Mammary epithelial cell (primary cell): Measurements from ENCODE around the gene LTBP3.

Experiments used
- EZH2 ChIP-seq: IDR thresholded peaks from 2 replicates; pipeline ENCODE4 v1.6.1; 2012; ENCODE audit warnings: low read length, inconsistent platforms, borderline replicate concordance
- TF ChIP-seq, protein P1 (sequence below), 2 donors: IDR thresholded peaks in 1 of 2; conservative IDR thresholded peaks in 1 of 2; 2 replicates each; pipeline ENCODE4 v1.5.1; 2011 to 2012; ENCODE audit warnings: inconsistent platforms in 2 of 2, low read length in 2 of 2, mild to moderate bottlenecking in 2 of 2, control low read depth in 1 of 2, low read depth in 1 of 2; ENCODE audit not compliant: insufficient read depth in 1 of 2; ENCODE audit errors: extremely low read depth in 1 of 2

DNA sequence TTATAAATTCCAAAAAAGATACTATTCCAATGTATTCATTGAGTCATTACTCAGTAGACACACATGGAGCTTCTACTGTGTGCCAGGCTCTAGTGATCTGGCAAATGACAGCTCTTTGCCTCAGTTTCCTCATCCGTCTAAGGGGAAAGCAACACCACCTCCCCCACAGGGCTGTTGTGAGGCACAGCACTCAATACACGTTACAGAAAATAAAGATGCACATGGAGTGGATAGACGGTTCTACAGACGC, 65.8 kb downstream of the LTBP3 start:
- TF ChIP-seq, protein P1, sequence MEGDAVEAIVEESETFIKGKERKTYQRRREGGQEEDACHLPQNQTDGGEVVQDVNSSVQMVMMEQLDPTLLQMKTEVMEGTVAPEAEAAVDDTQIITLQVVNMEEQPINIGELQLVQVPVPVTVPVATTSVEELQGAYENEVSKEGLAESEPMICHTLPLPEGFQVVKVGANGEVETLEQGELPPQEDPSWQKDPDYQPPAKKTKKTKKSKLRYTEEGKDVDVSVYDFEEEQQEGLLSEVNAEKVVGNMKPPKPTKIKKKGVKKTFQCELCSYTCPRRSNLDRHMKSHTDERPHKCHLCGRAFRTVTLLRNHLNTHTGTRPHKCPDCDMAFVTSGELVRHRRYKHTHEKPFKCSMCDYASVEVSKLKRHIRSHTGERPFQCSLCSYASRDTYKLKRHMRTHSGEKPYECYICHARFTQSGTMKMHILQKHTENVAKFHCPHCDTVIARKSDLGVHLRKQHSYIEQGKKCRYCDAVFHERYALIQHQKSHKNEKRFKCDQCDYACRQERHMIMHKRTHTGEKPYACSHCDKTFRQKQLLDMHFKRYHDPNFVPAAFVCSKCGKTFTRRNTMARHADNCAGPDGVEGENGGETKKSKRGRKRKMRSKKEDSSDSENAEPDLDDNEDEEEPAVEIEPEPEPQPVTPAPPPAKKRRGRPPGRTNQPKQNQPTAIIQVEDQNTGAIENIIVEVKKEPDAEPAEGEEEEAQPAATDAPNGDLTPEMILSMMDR (conservative IDR thresholded peaks at IDR 0.05 in 1 of 2, IDR thresholded peaks at IDR 0.05 in 1 of 2; ENCODE audit: extremely low read depth in 1 of 2, insufficient read depth in 1 of 2, low read depth in 1 of 2, low read length in 2 of 2) = no peak
- TF ChIP-seq EZH2 = no peak
